Left lung (tissue), 10 donors: ENCODE measurements around the gene GOLIM4. TPM values are rescaled to one million over a fixed set of nuclear protein-coding genes. Genes with fewer than 3 reads are reported as not detected.
"Not testable (repeated sequence)": the region's sequence is repeated elsewhere in the genome, so short reads cannot be mapped to it uniquely, and the experiment has no call there.

Experiments
- ATAC-seq: fragments of 200-7000 bp; cut with Tn5 transposase; one replicate; pipeline ENCODE4 v1.9.1; 2020; ENCODE audit warnings: moderate library complexity
- DNase-seq, 4 donors: peaks; one replicate each; pipeline ENCODE4 v3.0.0-alpha.2; 2013 to 2020
- H3K27ac ChIP-seq, 2 donors: fragments of 200-600 bp; sonication (generic) in 1 of 2; one replicate each; pipeline versions ENCODE4 v1.5.0 to v1.8.0; 2020 to 2021
- H3K27me3 ChIP-seq, 2 donors: fragments of 200-600 bp; sonication (generic) in 1 of 2; one replicate each; pipeline versions ENCODE4 v1.5.0 to v1.8.0; 2020 to 2021
- H3K36me3 ChIP-seq, 2 donors: fragments of 200-600 bp; sonication (generic) in 1 of 2; one replicate each; pipeline versions ENCODE4 v1.5.0 to v1.8.0; 2020 to 2021
- H3K4me1 ChIP-seq, 2 donors: fragments of 200-600 bp; one replicate each; pipeline ENCODE4 v1.8.0; 2021
- H3K4me3 ChIP-seq, 2 donors: fragments of 200-600 bp; sonication (generic) in 1 of 2; one replicate each; pipeline versions ENCODE4 v1.5.0 to v1.8.0; 2020 to 2021; ENCODE audit warnings: mild to moderate bottlenecking in 1 of 2
- H3K9me3 ChIP-seq, 2 donors: fragments of 200-600 bp; sonication (generic) in 1 of 2; one replicate each; pipeline versions ENCODE4 v1.5.0 to v1.8.0; 2020 to 2021
- CTCF ChIP-seq, 2 donors: fragments of 200-600 bp; sonication (generic) in 1 of 2; IDR thresholded peaks; one replicate each; pipeline versions ENCODE4 v1.5.0 to v1.8.0; 2021; ENCODE audit warnings: antibody characterized with exemption in 2 of 2
- intact Hi-C, 2 donors: fragments of 100-400 bp; cut with DNase I; formaldehyde crosslinking; loops; one replicate each; pipeline versions ENCODE4 v1.11.2 to v1.14.2; 2022
- polyA plus RNA-seq, 6 donors: library from polyadenylated mRNA; unstranded; fragments of 120-200 nt; gene quantifications; one replicate each; pipeline ENCODE4 v1.2.1, GENCODE V29; 2013; ENCODE audit not compliant: insufficient read length in 6 of 6
- total RNA-seq, 2 donors: library from RNA; stranded (reverse); fragmentation: NEBNext Ultra II Directional; extraction: Animal tissue kit (Norgen Biotek cat#: 25700); gene quantifications; one replicate each; pipeline ENCODE4 v1.2.1, GENCODE V29; 2021
- donor health status: DM: no; HTN: yes; CAD: no.
- donor health status: DM: no; HTN: no; CAD: no.

GOLIM4 gene
- total and polyA plus RNA-seq, 8 donors: 40.6 to 85.2 (median 73.2) TPM

DNA sequence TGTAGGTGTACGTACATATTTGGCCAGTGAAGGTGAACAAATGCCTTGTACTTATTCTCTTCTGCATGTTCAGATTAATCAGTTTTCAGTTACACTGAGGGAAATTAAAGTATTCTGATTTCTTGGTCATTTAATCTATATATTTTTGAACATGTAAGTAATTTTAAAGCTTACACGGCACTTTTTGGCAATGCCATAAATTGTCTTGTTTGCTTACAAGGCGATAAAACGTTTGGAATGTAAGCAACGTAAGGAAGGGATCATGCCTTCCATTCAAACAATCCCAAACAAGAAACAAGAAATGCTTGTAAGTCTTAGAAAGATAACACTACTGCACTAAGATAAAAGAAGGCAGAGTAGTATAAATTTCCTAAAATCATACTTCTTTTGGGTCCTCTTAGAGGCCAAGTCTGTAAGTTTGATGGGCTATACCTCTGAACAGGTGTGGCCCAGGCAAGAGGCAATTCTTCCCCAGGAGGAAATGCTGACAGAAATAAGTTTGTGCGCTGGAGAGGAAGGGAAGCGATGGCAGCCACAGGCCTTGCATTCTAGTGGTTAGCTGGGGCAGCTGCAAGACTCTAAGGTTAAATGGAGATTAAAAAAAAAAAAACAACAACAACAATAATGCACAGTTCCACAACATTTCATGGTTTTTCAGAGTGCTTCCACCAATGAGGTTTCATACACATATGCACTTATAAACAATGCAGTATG lies 73.8 kb downstream of the GOLIM4 start:
- H3K36me3 ChIP-seq: peaks cover 0 to 51% of the 10 kb centered on the region in 2 donors
- no peaks in the 10 kb centered on the region for H3K9me3 ChIP-seq
- DNase-seq (no peak), ATAC-seq (no peak)
- intact Hi-C loops: no loop called here
- no peak for TF ChIP-seq CTCF (IDR thresholded peaks at IDR 0.05)
- H3K27ac ChIP-seq: no peak overlapping the region
- no peak overlapping the region for H3K4me3 ChIP-seq
- peaks cover 0 to 9% of the 10 kb centered on the region in 2 donors for H3K4me1 ChIP-seq
- no peaks in the 10 kb centered on the region for H3K27me3 ChIP-seq

- peaks cover 6 to 21% of the 10 kb centered on the region in 2 donors for H3K36me3 ChIP-seq
- H3K9me3 ChIP-seq, ATAC-seq, H3K27me3 ChIP-seq, DNase-seq, intact Hi-C loops, H3K4me3 ChIP-seq, H3K4me1 ChIP-seq, H3K27ac ChIP-seq: not testable (repeated sequence)
Observed at GRCh38 chr3:168011280-168011679, 84.4 kb downstream of the GOLIM4 start.

GRCh38 chr3:168006584-168006983 lies 89.1 kb downstream of the GOLIM4 start:
- Histone ChIP-seq H3K27ac (no peak overlapping the region), H3K4me1 (no peaks in the 10 kb centered on the region), H3K9me3 (no peaks in the 10 kb centered on the region), H3K27me3 (no peaks in the 10 kb centered on the region), H3K36me3 (peaks cover 6 to 21% of the 10 kb centered on the region in 2 donors), H3K4me3 (no peak overlapping the region)
- ATAC-seq (no peak), DNase-seq (no peak)
- no peak for TF ChIP-seq CTCF (IDR thresholded peaks at IDR 0.05)
- intact Hi-C loops: no loop called here

GRCh38 chr3:168003911-168004310 lies 91.8 kb downstream of the GOLIM4 start:
- no peaks in the 10 kb centered on the region for H3K27me3 ChIP-seq
- ATAC-seq: no peak
- H3K36me3 ChIP-seq: peaks cover 0 to 6% of the 10 kb centered on the region in 2 donors
- H3K4me3 ChIP-seq: no peak overlapping the region
- no peaks in the 10 kb centered on the region for H3K9me3 ChIP-seq
- H3K27ac ChIP-seq: no peak overlapping the region
- intact Hi-C loops: no loop called here
- no peak for TF ChIP-seq CTCF (IDR thresholded peaks at IDR 0.05)
- H3K4me1 ChIP-seq: no peaks in the 10 kb centered on the region
- DNase-seq: no peak

DNA sequence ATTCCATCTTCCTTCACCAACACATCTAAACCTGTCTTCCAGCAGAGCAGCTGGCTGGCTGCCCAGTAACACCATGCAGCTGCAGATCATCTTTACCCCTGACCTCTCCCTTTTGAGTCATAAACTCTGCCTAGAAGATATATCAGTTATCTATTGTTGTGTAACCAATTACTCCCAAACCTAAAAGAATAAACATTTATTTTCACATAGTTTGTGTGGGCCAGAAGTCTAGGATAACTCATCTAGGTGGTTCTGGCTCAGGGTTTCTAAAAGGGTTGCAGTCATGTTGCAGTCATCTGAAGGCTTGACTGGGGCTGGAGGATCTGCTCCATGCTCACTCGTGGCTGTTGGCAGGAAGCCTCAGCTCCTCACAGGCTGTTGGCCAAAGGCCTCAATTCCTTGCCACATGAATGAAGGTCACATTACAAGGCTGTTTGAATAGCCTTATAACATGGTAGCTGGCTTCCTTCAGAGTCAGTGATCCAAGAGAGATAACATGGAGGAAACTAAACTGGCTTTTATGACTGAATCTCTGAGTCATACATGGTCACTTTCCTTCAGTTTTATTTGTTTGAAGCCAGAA lies 92.8 kb downstream of the GOLIM4 start:
- TF ChIP-seq CTCF (IDR thresholded peaks at IDR 0.05): no peak
- Histone ChIP-seq H3K27me3 (peaks cover 0 to 1% of the 10 kb centered on the region in 2 donors), H3K36me3 (no peaks in the 10 kb centered on the region), H3K9me3 (no peaks in the 10 kb centered on the region), H3K4me1 (no peaks in the 10 kb centered on the region), H3K27ac (no peak overlapping the region), H3K4me3 (no peak overlapping the region)
- DNase-seq (no peak), ATAC-seq (no peak)
- intact Hi-C loops: no loop called here
